Peyer's patch (tissue), 4 donors: ENCODE measurements around the gene ZNF860.

Experiments
- POLR2A ChIP-seq, 2 donors: fragments of 450-650 bp; IDR thresholded peaks; one replicate each; pipeline ENCODE4 v1.5.1; 2017; ENCODE audit warnings: antibody characterized with exemption in 2 of 2, mild to moderate bottlenecking in 2 of 2, moderate library complexity in 2 of 2
- TF ChIP-seq, protein P1 (sequence below), 6 experiments: fragments of 450-650 bp in 4 of 6; fragments of 200-600 bp in 2 of 6; sonication (generic) in 1 of 6; IDR thresholded peaks; one replicate each; pipeline ENCODE4 v1.5.1; 2017 to 2019; ENCODE audit warnings: antibody characterized with exemption in 6 of 6, mild to moderate bottlenecking in 3 of 6, moderate library complexity in 1 of 6

DNA sequence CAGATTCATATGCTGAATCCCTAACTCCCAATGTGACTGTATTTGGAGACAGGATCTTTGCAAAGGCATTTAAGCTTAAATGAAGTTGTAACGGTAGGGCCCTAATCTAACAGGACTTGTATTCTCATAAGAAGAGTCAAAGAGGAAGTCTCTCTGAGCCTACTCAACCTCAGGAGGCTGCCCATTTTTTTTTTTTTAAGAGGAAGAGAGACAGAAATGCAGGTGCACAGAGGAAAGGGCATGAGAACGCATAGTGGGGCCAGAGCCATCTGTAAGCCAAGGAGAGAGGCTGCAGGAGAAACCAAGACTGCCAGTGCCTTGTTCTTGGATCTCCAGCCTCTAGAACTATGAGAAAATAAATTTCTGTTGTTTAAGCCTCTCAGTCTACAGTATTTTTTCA lies 28.4 kb downstream of the ZNF860 start:
- no peak for TF ChIP-seq POLR2A (IDR thresholded peaks at IDR 0.05)
- TF ChIP-seq, protein P1, sequence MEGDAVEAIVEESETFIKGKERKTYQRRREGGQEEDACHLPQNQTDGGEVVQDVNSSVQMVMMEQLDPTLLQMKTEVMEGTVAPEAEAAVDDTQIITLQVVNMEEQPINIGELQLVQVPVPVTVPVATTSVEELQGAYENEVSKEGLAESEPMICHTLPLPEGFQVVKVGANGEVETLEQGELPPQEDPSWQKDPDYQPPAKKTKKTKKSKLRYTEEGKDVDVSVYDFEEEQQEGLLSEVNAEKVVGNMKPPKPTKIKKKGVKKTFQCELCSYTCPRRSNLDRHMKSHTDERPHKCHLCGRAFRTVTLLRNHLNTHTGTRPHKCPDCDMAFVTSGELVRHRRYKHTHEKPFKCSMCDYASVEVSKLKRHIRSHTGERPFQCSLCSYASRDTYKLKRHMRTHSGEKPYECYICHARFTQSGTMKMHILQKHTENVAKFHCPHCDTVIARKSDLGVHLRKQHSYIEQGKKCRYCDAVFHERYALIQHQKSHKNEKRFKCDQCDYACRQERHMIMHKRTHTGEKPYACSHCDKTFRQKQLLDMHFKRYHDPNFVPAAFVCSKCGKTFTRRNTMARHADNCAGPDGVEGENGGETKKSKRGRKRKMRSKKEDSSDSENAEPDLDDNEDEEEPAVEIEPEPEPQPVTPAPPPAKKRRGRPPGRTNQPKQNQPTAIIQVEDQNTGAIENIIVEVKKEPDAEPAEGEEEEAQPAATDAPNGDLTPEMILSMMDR (IDR thresholded peaks at IDR 0.05): no peak
